GM12878 (cell line): ENCODE results near the gene MYL12B.

Source experiments
- CTCF ChIP-seq, 3 experiments: IDR thresholded peaks in 2 of 3; conservative IDR thresholded peaks in 1 of 3; 2 replicates each; pipeline ENCODE4 v1.5.1; 2011; ENCODE audit warnings: low read depth in 3 of 3, low read length in 3 of 3, mild to moderate bottlenecking in 3 of 3, control low read depth in 2 of 3, moderate library complexity in 2 of 3, inconsistent platforms in 1 of 3, mixed read lengths in 1 of 3; ENCODE audit not compliant: control insufficient read depth in 2 of 3, insufficient read depth in 1 of 3; ENCODE audit errors: extremely low read depth in 1 of 3
- EZH2 ChIP-seq: IDR thresholded peaks from 2 replicates; pipeline ENCODE4 v1.6.1; 2012; ENCODE audit warnings: low read depth, mild to moderate bottlenecking, control low read depth, inconsistent platforms, low read length, borderline replicate concordance; ENCODE audit not compliant: control insufficient read depth
- MYC ChIP-seq: IDR thresholded peaks from 2 replicates; pipeline ENCODE4 v1.6.1; 2011; ENCODE audit warnings: mild to moderate bottlenecking, low read length, moderate library complexity, inconsistent platforms; ENCODE audit not compliant: insufficient read depth, insufficient replicate concordance, insufficient read length, severe bottlenecking
- NFIC ChIP-seq: IDR thresholded peaks from 2 replicates; pipeline ENCODE4 v1.6.1; 2012; ENCODE audit warnings: low read depth, mild to moderate bottlenecking, inconsistent platforms, low read length, moderate library complexity
- POLR2AphosphoS5 ChIP-seq: IDR thresholded peaks from 2 replicates; pipeline ENCODE4 v1.6.1; 2011; ENCODE audit warnings: mild to moderate bottlenecking, low read length, inconsistent platforms
- SPI1 ChIP-seq: IDR thresholded peaks from 2 replicates; pipeline ENCODE4 v1.6.1; 2011; ENCODE audit warnings: low read depth, mild to moderate bottlenecking, low read length, moderate library complexity, borderline replicate concordance; ENCODE audit not compliant: insufficient read depth
- ZNF687 ChIP-seq: fragments of 450-650 bp; IDR thresholded peaks from 2 replicates; pipeline ENCODE4 v1.6.1; 2017; ENCODE audit warnings: mild to moderate bottlenecking, moderate library complexity

DNA sequence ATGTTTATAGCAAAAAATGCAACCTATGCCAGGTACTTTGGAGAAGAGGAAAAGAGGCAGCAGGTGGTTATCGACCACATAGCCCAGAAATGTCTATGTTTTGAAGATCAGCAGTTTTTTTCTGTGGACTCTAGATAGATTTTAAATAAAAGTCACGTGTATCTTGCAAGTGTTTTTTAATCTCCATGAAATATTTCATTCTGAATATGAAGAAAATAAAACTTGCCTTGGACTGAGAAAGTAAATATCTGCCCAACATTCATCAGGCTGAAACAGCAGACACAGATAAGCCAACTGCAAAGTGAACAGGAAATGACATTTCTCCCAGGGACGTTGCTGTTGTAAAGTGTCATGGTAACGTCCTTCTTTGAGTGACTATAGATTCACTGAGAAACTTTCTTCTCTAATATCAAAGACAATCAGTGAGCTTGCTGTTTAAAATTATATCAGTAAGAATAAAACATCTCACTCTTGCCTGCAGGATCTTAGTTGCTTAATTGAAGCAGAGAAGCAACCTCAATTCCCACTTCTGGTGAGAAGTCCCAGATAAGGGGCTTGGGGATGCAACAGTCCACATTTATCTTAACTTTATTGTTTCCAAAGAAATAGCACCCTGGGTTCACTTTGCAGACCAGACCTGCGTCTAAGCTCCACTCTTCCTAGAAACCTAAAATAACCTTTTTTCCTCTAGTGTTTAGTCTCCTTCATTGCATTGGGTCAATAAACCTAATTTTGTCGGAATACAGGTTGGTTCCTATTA, 48.5 kb upstream of the MYL12B start:
- TF ChIP-seq MYC (no peak), ZNF687 (no peak), CTCF (IDR thresholded peaks at IDR 0.05 in 2 of 3, conservative IDR thresholded peaks at IDR 0.05 in 1 of 3; ENCODE audit: control insufficient read depth in 2 of 3, extremely low read depth in 1 of 3, insufficient read depth in 1 of 3, low read depth in 3 of 3, low read length in 3 of 3) (no peak), POLR2AphosphoS5 (no peak), NFIC (no peak), EZH2 (no peak), SPI1 (no peak)
